ENCODE measurements around the gene LRRC47.

The LRRC47 gene

GRCh38 chr1:3774276-3774945 lies 21.9 kb downstream of the LRRC47 start:
- Mint-ChIP-seq H3K4me1 (ENCODE audit: low read depth) (peaks cover 2% of the 10 kb centered on the region), H3K36me3 (ENCODE audit: low read depth) (no peaks in the 10 kb centered on the region), H3K27ac (no peak overlapping the region), H3K9me3 (no peaks in the 10 kb centered on the region), H3K27me3 (ENCODE audit: low read depth) (no peaks in the 10 kb centered on the region), H3K4me3 (no peak overlapping the region)

- no peak overlapping the region for H3K27ac Mint-ChIP-seq
- H3K9me3 Mint-ChIP-seq = no peaks in the 10 kb centered on the region
- H3K4me1 Mint-ChIP-seq (ENCODE audit: low read depth) = peaks cover 2% of the 10 kb centered on the region
- H3K4me3 Mint-ChIP-seq = no peak overlapping the region
- H3K36me3 Mint-ChIP-seq (ENCODE audit: low read depth) = no peaks in the 10 kb centered on the region
- H3K27me3 Mint-ChIP-seq (ENCODE audit: low read depth) = no peaks in the 10 kb centered on the region
Observed at GRCh38 chr1:3773572-3774275, 22.6 kb downstream of the LRRC47 start.

- peaks cover 2% of the 10 kb centered on the region for H3K4me1 Mint-ChIP-seq (ENCODE audit: low read depth)
- H3K4me3 Mint-ChIP-seq = peak within 1 kb of the TSS; percentile 50
- no peak within 1 kb of the TSS for H3K27ac Mint-ChIP-seq
- no peaks in the 10 kb centered on the region for H3K36me3 Mint-ChIP-seq (ENCODE audit: low read depth)
- H3K27me3 Mint-ChIP-seq (ENCODE audit: low read depth) = no peaks in the 10 kb centered on the region
- H3K9me3 Mint-ChIP-seq = no peaks in the 10 kb centered on the region
Observed at GRCh38 chr1:3772715-3773571, 23.4 kb downstream of the LRRC47 start, which contains the start of gene SMIM1. Gene SMIM1 (plus strand): TSS chr1:3772749. CDS start chr1:3775374, 2,625 bp downstream.

GRCh38 chr1:3772027-3772714 lies 24.1 kb downstream of the LRRC47 start:
- no peaks in the 10 kb centered on the region for H3K36me3 Mint-ChIP-seq (ENCODE audit: low read depth)
- H3K27me3 Mint-ChIP-seq (ENCODE audit: low read depth) = no peaks in the 10 kb centered on the region
- peak overlapping the region; percentile 50 for H3K4me3 Mint-ChIP-seq
- H3K4me1 Mint-ChIP-seq (ENCODE audit: low read depth) = peaks cover 2% of the 10 kb centered on the region
- H3K9me3 Mint-ChIP-seq = no peaks in the 10 kb centered on the region
- no peak overlapping the region for H3K27ac Mint-ChIP-seq

- no peaks in the 10 kb centered on the region for H3K36me3 Mint-ChIP-seq (ENCODE audit: low read depth)
- H3K27ac Mint-ChIP-seq = no peak overlapping the region
- no peaks in the 10 kb centered on the region for H3K27me3 Mint-ChIP-seq (ENCODE audit: low read depth)
- peak overlapping the region; percentile 50 for H3K4me3 Mint-ChIP-seq
- H3K9me3 Mint-ChIP-seq = no peaks in the 10 kb centered on the region
- H3K4me1 Mint-ChIP-seq (ENCODE audit: low read depth) = peaks cover 2% of the 10 kb centered on the region
Observed at GRCh38 chr1:3771108-3772026, 24.9 kb downstream of the LRRC47 start.

GRCh38 chr1:3770047-3770765 lies 26.1 kb downstream of the LRRC47 start:
- Mint-ChIP-seq H3K27ac (no peak overlapping the region), H3K9me3 (no peaks in the 10 kb centered on the region), H3K4me3 (peak overlapping the region; percentile 50), H3K36me3 (ENCODE audit: low read depth) (no peaks in the 10 kb centered on the region), H3K4me1 (ENCODE audit: low read depth) (no peaks in the 10 kb centered on the region), H3K27me3 (ENCODE audit: low read depth) (no peaks in the 10 kb centered on the region)

- Mint-ChIP-seq H3K4me3 (no peak overlapping the region), H3K4me1 (ENCODE audit: low read depth) (no peaks in the 10 kb centered on the region), H3K36me3 (ENCODE audit: low read depth) (no peaks in the 10 kb centered on the region), H3K27me3 (ENCODE audit: low read depth) (no peaks in the 10 kb centered on the region), H3K27ac (no peak overlapping the region), H3K9me3 (no peaks in the 10 kb centered on the region)
Observed at GRCh38 chr1:3768811-3769390, 27.4 kb downstream of the LRRC47 start.

GRCh38 chr1:3767328-3767925 lies 28.9 kb downstream of the LRRC47 start:
- Mint-ChIP-seq H3K4me1 (ENCODE audit: low read depth) (no peaks in the 10 kb centered on the region), H3K36me3 (ENCODE audit: low read depth) (no peaks in the 10 kb centered on the region), H3K27me3 (ENCODE audit: low read depth) (no peaks in the 10 kb centered on the region), H3K27ac (no peak overlapping the region), H3K9me3 (no peaks in the 10 kb centered on the region), H3K4me3 (no peak overlapping the region)

- Mint-ChIP-seq H3K36me3 (ENCODE audit: low read depth) (no peaks in the 10 kb centered on the region), H3K27ac (no peak overlapping the region), H3K4me1 (ENCODE audit: low read depth) (no peaks in the 10 kb centered on the region), H3K27me3 (ENCODE audit: low read depth) (no peaks in the 10 kb centered on the region), H3K4me3 (no peak overlapping the region), H3K9me3 (no peaks in the 10 kb centered on the region)
Observed at GRCh38 chr1:3763351-3764125, 32.8 kb downstream of the LRRC47 start.

GRCh38 chr1:3762873-3763228 lies 33.4 kb downstream of the LRRC47 start:
- H3K27ac Mint-ChIP-seq = no peak overlapping the region
- H3K4me3 Mint-ChIP-seq = no peak overlapping the region
- no peaks in the 10 kb centered on the region for H3K4me1 Mint-ChIP-seq (ENCODE audit: low read depth)
- H3K36me3 Mint-ChIP-seq (ENCODE audit: low read depth) = no peaks in the 10 kb centered on the region
- no peaks in the 10 kb centered on the region for H3K27me3 Mint-ChIP-seq (ENCODE audit: low read depth)
- no peaks in the 10 kb centered on the region for H3K9me3 Mint-ChIP-seq

- no peaks in the 10 kb centered on the region for H3K4me1 Mint-ChIP-seq (ENCODE audit: low read depth)
- H3K36me3 Mint-ChIP-seq (ENCODE audit: low read depth) = no peaks in the 10 kb centered on the region
- H3K27me3 Mint-ChIP-seq (ENCODE audit: low read depth) = no peaks in the 10 kb centered on the region
- H3K9me3 Mint-ChIP-seq = no peaks in the 10 kb centered on the region
- no peak overlapping the region for H3K4me3 Mint-ChIP-seq
- no peak overlapping the region for H3K27ac Mint-ChIP-seq
Observed at GRCh38 chr1:3762151-3762872, 34.0 kb downstream of the LRRC47 start.
